AG09319 (cell line): Measurements from ENCODE around the gene TMEM129.

Experiments
- DNase-seq: peaks from one replicate; pipeline ENCODE4 v3.0.0-alpha.2; 2010; ENCODE audit warnings: low read depth; ENCODE audit errors: extremely low read depth
- CTCF ChIP-seq: IDR thresholded peaks from 2 replicates; pipeline ENCODE4 v1.5.1; 2011; ENCODE audit warnings: low read depth, mild to moderate bottlenecking, inconsistent platforms, low read length, moderate library complexity

The TMEM129 gene

GRCh38 chr4:1713003-1713851, 7.9 kb downstream of the TMEM129 start:
- TF ChIP-seq CTCF = no peak
- no peak for DNase-seq

GRCh38 chr4:1712216-1713002, 8.7 kb downstream of the TMEM129 start, which contains the start of gene SLBP:
Gene SLBP (minus strand): TSS chr4:1712319. CDS start chr4:1712188, 131 bp downstream.
- DNase-seq = peak; percentile 78
- TF ChIP-seq CTCF = no peak

- no peak for DNase-seq
- TF ChIP-seq CTCF = no peak
These were observed 9.4 kb downstream of the TMEM129 start for GRCh38 chr4:1711571-1712215.

GRCh38 chr4:1711055-1711570, 10.0 kb downstream of the TMEM129 start:
- DNase-seq = no peak

GRCh38 chr4:1708581-1708980, 12.5 kb downstream of the TMEM129 start:
- DNase-seq = no peak
- no peak for TF ChIP-seq CTCF

More at GRCh38 chr4:1711055-1711570, 10.0 kb downstream of the TMEM129 start:
- TF ChIP-seq CTCF = no peak

- TF ChIP-seq CTCF = no peak
- DNase-seq = no peak
These were observed 14.8 kb downstream of the TMEM129 start for GRCh38 chr4:1706358-1706757.
